Vagina (tissue), 2 donors: Measurements from ENCODE around the gene EFCC1.

Source experiments
- CTCF ChIP-seq, 3 experiments: fragments of 450-650 bp in 2 of 3; fragments of 200-600 bp in 1 of 3; sonication (generic) in 1 of 3; IDR thresholded peaks; one replicate each; pipeline ENCODE4 v1.5.1; 2017 to 2019; ENCODE audit warnings: antibody characterized with exemption in 3 of 3, mild to moderate bottlenecking in 2 of 3, moderate library complexity in 2 of 3
- POLR2AphosphoS5 ChIP-seq, 2 donors: sonication (generic); formaldehyde crosslinking; IDR thresholded peaks; one replicate each; pipeline ENCODE4 v1.9.0; 2017; ENCODE audit warnings: antibody characterized with exemption in 2 of 2, mild to moderate bottlenecking in 2 of 2, low read depth in 1 of 2; ENCODE audit not compliant: insufficient read depth in 1 of 2

DNA sequence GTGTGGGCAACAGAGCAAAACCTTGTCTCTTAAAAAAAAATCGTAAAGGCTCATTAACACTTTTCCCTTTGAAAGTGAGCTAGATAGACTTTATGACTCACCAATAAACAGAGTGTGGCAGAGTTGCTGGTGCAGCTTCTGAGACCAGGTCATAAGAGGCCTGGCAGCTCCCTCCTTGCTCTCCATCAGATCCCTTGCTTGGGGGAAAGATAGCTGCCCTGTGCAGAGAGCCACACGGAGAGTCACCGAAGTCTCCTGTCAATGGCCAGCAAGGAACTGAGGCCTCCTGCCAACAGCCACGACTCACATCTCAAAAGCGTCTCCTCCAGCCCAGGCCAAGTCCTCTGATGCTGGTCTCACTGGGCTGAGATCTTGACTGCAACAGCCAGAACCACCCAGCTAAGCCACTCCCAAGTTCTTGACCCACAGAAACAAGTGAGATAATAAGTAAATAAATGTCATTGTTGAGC, 50.8 kb downstream of the EFCC1 start:
- TF ChIP-seq CTCF (IDR thresholded peaks at IDR 0.05): no peak
- no peak for TF ChIP-seq POLR2AphosphoS5 (IDR thresholded peaks at IDR 0.05; ENCODE audit: insufficient read depth in 1 of 2, low read depth in 1 of 2)
